Measurements from ENCODE around the gene RNF14. TPM values are rescaled to one million over a fixed set of nuclear protein-coding genes. Genes with fewer than 3 reads are reported as not detected.

Gene RNF14
- total RNA-seq, 1 experiment from 2014 or later = 20.1 TPM

DNA sequence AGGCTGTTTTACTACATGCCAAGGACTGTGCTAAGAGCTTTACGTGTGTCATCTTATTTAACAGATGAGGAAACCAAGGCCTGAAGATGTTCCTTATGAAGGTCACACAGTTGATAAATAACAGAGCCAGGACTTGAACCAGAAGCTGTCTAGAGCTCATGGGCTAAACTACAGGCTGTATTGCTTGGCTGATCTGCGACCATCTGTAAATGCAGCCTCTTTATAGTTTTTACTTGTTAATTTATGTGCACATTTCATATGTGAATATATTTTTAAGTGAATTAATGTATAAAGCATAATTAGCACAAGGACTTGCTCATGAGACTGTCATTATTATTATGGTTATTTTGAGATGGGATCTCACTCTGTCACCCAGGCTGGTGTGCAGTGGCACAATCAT is 63.2 kb downstream of the RNF14 start:
- H2AFZ ChIP-seq (ENCODE audit: low read length) = no peak overlapping the region
- H3K79me2 ChIP-seq (ENCODE audit: insufficient read depth, low read length) = no peaks in the 10 kb centered on the region
- no peaks in the 10 kb centered on the region for H3K4me1 ChIP-seq (ENCODE audit: insufficient read depth, low read length)
- H3K23ac ChIP-seq (ENCODE audit: insufficient read length, low read depth, low read length) = no peak overlapping the region
- no peak overlapping the region for H4K5ac ChIP-seq (ENCODE audit: insufficient read length, low read depth, low read length)
- H3K4ac ChIP-seq (ENCODE audit: low read depth, low read length) = no peak overlapping the region
- no peak overlapping the region for H3K56ac ChIP-seq (ENCODE audit: insufficient read length, low read depth, low read length)
- Mint-ChIP-seq H3K4me1 (peaks cover 8 to 12% of the 10 kb centered on the region in 2 experiments), H3K9me3 (no peaks in the 10 kb centered on the region; a peak in 1 of 5 replicates), H3K27ac (no peak overlapping the region), H3K4me3 (no peak overlapping the region), H3K27me3 (ENCODE audit: low read depth) (peaks cover 3% of the 10 kb centered on the region), H3K36me3 (ENCODE audit: insufficient read depth in 1 of 3, low read depth in 3 of 3) (no peaks in the 10 kb centered on the region)
- no peaks in the 10 kb centered on the region for H3K23me2 ChIP-seq (ENCODE audit: insufficient read length, low read depth, low read length, poor library complexity, severe bottlenecking)
- no peak overlapping the region for H2BK15ac ChIP-seq (ENCODE audit: low read depth, low read length)
- no peaks in the 10 kb centered on the region for H3K27me3 ChIP-seq (ENCODE audit: insufficient read depth, low read length)
- no peak overlapping the region for H3T11ph ChIP-seq (ENCODE audit: low read length)
- no peak overlapping the region for H4K91ac ChIP-seq (ENCODE audit: insufficient read length, low read depth, low read length)
- TF ChIP-seq, protein P1, sequence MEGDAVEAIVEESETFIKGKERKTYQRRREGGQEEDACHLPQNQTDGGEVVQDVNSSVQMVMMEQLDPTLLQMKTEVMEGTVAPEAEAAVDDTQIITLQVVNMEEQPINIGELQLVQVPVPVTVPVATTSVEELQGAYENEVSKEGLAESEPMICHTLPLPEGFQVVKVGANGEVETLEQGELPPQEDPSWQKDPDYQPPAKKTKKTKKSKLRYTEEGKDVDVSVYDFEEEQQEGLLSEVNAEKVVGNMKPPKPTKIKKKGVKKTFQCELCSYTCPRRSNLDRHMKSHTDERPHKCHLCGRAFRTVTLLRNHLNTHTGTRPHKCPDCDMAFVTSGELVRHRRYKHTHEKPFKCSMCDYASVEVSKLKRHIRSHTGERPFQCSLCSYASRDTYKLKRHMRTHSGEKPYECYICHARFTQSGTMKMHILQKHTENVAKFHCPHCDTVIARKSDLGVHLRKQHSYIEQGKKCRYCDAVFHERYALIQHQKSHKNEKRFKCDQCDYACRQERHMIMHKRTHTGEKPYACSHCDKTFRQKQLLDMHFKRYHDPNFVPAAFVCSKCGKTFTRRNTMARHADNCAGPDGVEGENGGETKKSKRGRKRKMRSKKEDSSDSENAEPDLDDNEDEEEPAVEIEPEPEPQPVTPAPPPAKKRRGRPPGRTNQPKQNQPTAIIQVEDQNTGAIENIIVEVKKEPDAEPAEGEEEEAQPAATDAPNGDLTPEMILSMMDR (conservative IDR thresholded peaks at IDR 0.05) = no peak
- no peak overlapping the region for H2BK120ac ChIP-seq (ENCODE audit: low read depth, low read length, poor library complexity, severe bottlenecking)
- H3K9ac ChIP-seq (ENCODE audit: extremely low read depth, insufficient read length, low read length) = no peak overlapping the region
- no CpG with 5 or more reads among the region's 2 CpGs for WGBS (ENCODE audit: extremely low coverage, insufficient read length, low lambda C conversion rate)
- H3K18ac ChIP-seq (ENCODE audit: insufficient read length, low read depth, low read length) = no peak overlapping the region
- no peak overlapping the region for H2BK20ac ChIP-seq (ENCODE audit: low read depth, low read length, poor library complexity, severe bottlenecking)
- H3K79me1 ChIP-seq (ENCODE audit: insufficient read depth, low read depth, low read length, poor library complexity, severe bottlenecking) = no peaks in the 10 kb centered on the region
- no peak overlapping the region for H3K4me2 ChIP-seq (ENCODE audit: insufficient read depth, insufficient read length, low read length)
- H3K9me3 ChIP-seq (ENCODE audit: control insufficient read depth, low read depth, low read length) = no peaks in the 10 kb centered on the region
- no peak overlapping the region for H2BK5ac ChIP-seq (ENCODE audit: insufficient read length, low read length)
- H4K8ac ChIP-seq (replicated peaks; ENCODE audit: insufficient read length, low read depth, low read length) = no peak overlapping the region
- no peaks in the 10 kb centered on the region for H4K20me1 ChIP-seq (ENCODE audit: control insufficient read depth, insufficient read depth, insufficient read length)
- no peak overlapping the region for H2BK12ac ChIP-seq (ENCODE audit: insufficient read length, low read depth, low read length)
- no peak overlapping the region for H2AK5ac ChIP-seq (ENCODE audit: insufficient read length, low read length)
- DNase-seq = no peak
- no peak overlapping the region for H3K27ac ChIP-seq (ENCODE audit: insufficient read length, low read depth, low read length)
- no peak overlapping the region for H3K14ac ChIP-seq (ENCODE audit: insufficient read depth, low read length)
